ENCODE data around the gene FRS3. TPM values are rescaled to one million over a fixed set of nuclear protein-coding genes. Genes with fewer than 3 reads are reported as not detected.

Gene FRS3
- total and polyA plus RNA-seq, 2 of the 13 experiments (the other 11 are each of a cell fraction or from before 2014, with no cell fraction given): 3.0 to 7.4 TPM

- TF ChIP-seq, protein P1, sequence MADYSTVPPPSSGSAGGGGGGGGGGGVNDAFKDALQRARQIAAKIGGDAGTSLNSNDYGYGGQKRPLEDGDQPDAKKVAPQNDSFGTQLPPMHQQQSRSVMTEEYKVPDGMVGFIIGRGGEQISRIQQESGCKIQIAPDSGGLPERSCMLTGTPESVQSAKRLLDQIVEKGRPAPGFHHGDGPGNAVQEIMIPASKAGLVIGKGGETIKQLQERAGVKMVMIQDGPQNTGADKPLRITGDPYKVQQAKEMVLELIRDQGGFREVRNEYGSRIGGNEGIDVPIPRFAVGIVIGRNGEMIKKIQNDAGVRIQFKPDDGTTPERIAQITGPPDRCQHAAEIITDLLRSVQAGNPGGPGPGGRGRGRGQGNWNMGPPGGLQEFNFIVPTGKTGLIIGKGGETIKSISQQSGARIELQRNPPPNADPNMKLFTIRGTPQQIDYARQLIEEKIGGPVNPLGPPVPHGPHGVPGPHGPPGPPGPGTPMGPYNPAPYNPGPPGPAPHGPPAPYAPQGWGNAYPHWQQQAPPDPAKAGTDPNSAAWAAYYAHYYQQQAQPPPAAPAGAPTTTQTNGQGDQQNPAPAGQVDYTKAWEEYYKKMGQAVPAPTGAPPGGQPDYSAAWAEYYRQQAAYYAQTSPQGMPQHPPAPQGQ (CRISPR knock-in tag; IDR thresholded peaks at IDR 0.05; ENCODE audit: borderline replicate concordance): no peak
- TF ChIP-seq BHLHE40 (IDR thresholded peaks at IDR 0.05; ENCODE audit: low read length) (no peak), TP53 (CRISPR knock-in tag; conservative IDR thresholded peaks at IDR 0.05) (0 out of 2 replicates have a peak, but pooled peaks have one; percentile 69), ATRX (CRISPR knock-in tag; IDR thresholded peaks at IDR 0.05; ENCODE audit: borderline replicate concordance) (no peak), ZNF83 (CRISPR knock-in tag; IDR thresholded peaks at IDR 0.05; ENCODE audit: borderline replicate concordance) (no peak), CBX5 (CRISPR knock-in tag; IDR thresholded peaks at IDR 0.05; ENCODE audit: borderline replicate concordance) (peak; percentile 92; the same call in 1 of the 2 replicates), ZNF143 (CRISPR knock-in tag; IDR thresholded peaks at IDR 0.05) (peak; percentile 34; the same call in 1 of the 2 replicates), ZBED4 (CRISPR knock-in tag; IDR thresholded peaks at IDR 0.05; ENCODE audit: borderline replicate concordance) (no peak), NR2C2 (CRISPR knock-in tag; IDR thresholded peaks at IDR 0.05; ENCODE audit: borderline replicate concordance) (0 out of 2 replicates have a peak, but pooled peaks have one; percentile 44), ATF7-NPFF (CRISPR knock-in tag; IDR thresholded peaks at IDR 0.05; ENCODE audit: low read depth) (no peak; the same call in 1 of the 2 replicates), HOXA5 (CRISPR knock-in tag; IDR thresholded peaks at IDR 0.05) (peak; percentile 77; the same call in 1 of the 2 replicates), THYN1 (CRISPR knock-in tag; IDR thresholded peaks at IDR 0.05; ENCODE audit: borderline replicate concordance, low read depth) (no peak), MED13 (CRISPR knock-in tag; IDR thresholded peaks at IDR 0.05) (peak; percentile 81; the same call in 1 of the 2 replicates), SMAD1 (CRISPR knock-in tag; IDR thresholded peaks at IDR 0.05; ENCODE audit: borderline replicate concordance, low read depth) (no peak), MAFF (IDR thresholded peaks at IDR 0.05; ENCODE audit: low read depth, low read length) (no peak), FOXJ3 (CRISPR knock-in tag; IDR thresholded peaks at IDR 0.05; ENCODE audit: borderline replicate concordance) (peak; percentile 64; the same call in 1 of the 2 replicates), ZSCAN12 (CRISPR knock-in tag; IDR thresholded peaks at IDR 0.05) (no peak), AHR (CRISPR knock-in tag; IDR thresholded peaks at IDR 0.05) (no peak)
- TF ChIP-seq, protein P2, sequence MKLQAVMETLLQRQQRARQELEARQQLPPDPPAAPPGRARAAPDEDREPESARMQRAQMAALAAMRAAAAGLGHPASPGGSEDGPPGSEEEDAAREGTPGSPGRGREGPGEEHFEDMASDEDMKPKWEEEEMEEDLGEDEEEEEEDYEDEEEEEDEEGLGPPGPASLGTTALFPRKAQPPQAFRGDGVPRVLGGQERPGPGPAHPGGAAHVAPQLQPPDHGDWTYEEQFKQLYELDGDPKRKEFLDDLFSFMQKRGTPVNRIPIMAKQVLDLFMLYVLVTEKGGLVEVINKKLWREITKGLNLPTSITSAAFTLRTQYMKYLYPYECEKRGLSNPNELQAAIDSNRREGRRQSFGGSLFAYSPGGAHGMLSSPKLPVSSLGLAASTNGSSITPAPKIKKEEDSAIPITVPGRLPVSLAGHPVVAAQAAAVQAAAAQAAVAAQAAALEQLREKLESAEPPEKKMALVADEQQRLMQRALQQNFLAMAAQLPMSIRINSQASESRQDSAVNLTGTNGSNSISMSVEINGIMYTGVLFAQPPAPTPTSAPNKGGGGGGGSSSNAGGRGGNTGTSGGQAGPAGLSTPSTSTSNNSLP (IDR thresholded peaks at IDR 0.05; ENCODE audit: low read depth, low read length): no peak
- TF ChIP-seq, protein P3, sequence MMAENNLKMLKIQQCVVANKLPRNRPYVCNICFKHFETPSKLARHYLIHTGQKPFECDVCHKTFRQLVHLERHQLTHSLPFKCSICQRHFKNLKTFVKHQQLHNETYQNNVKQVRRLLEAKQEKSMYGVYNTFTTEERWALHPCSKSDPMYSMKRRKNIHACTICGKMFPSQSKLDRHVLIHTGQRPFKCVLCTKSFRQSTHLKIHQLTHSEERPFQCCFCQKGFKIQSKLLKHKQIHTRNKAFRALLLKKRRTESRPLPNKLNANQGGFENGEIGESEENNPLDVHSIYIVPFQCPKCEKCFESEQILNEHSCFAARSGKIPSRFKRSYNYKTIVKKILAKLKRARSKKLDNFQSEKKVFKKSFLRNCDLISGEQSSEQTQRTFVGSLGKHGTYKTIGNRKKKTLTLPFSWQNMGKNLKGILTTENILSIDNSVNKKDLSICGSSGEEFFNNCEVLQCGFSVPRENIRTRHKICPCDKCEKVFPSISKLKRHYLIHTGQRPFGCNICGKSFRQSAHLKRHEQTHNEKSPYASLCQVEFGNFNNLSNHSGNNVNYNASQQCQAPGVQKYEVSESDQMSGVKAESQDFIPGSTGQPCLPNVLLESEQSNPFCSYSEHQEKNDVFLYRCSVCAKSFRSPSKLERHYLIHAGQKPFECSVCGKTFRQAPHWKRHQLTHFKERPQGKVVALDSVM (CRISPR knock-in tag; IDR thresholded peaks at IDR 0.05): no peak
Measured at GRCh38 chr6:41723530-41724227, 56.0 kb downstream of the FRS3 start (continued).
